NT2/D1 (cell line): ENCODE data around the gene FMO3.

Source experiments
- DNase-seq: peaks from one replicate; pipeline ENCODE4 v3.0.0-alpha.2; 2011; ENCODE audit warnings: low read depth, low spot score
- H3K27me3 ChIP-seq: 2 replicates; pipeline ENCODE4 v1.6.0; 2011; ENCODE audit warnings: mild to moderate bottlenecking; ENCODE audit not compliant: insufficient read length, insufficient read depth
- H3K36me3 ChIP-seq: 2 replicates; pipeline ENCODE4 v1.6.1; 2011; ENCODE audit warnings: mild to moderate bottlenecking, low read length, mixed read lengths; ENCODE audit not compliant: insufficient read depth, insufficient read length
- H3K4me1 ChIP-seq: 2 replicates; pipeline ENCODE4 v1.5.1; 2011; ENCODE audit not compliant: insufficient read depth, insufficient read length
- H3K4me3 ChIP-seq: 2 replicates; pipeline ENCODE4 v1.5.1; 2011; ENCODE audit warnings: low read depth; ENCODE audit not compliant: insufficient read length
- H3K9ac ChIP-seq: 2 replicates; pipeline ENCODE4 v1.6.0; 2011; ENCODE audit warnings: low read depth; ENCODE audit not compliant: insufficient read length
- H3K9me3 ChIP-seq: 2 replicates; pipeline ENCODE4 v1.5.1; 2011; ENCODE audit warnings: mild to moderate bottlenecking, low read length; ENCODE audit not compliant: insufficient read depth
- SUZ12 ChIP-seq: IDR thresholded peaks from 2 replicates; pipeline ENCODE4 v1.6.1; 2011; ENCODE audit not compliant: insufficient read length, insufficient read depth; ENCODE audit errors: extremely low read depth
- YY1 ChIP-seq: IDR thresholded peaks from 2 replicates; pipeline ENCODE4 v1.6.1; 2011; ENCODE audit not compliant: insufficient read length, insufficient read depth
- ZNF274 ChIP-seq: IDR thresholded peaks from 2 replicates; pipeline ENCODE4 v1.6.1; 2011; ENCODE audit warnings: mild to moderate bottlenecking, low read depth, low read length

FMO3 gene

GRCh38 chr1:171081314-171081753 is 9.4 kb upstream of the FMO3 start:
- no peak for DNase-seq
- no peak overlapping the region for H3K4me3 ChIP-seq
- no peaks in the 10 kb centered on the region for H3K27me3 ChIP-seq
- no peak for TF ChIP-seq YY1
- TF ChIP-seq SUZ12, result no peak
- no peak for TF ChIP-seq ZNF274
- H3K9me3 ChIP-seq, result no peaks in the 10 kb centered on the region
- H3K9ac ChIP-seq, result no peak overlapping the region
- no peaks in the 10 kb centered on the region for H3K4me1 ChIP-seq
- H3K36me3 ChIP-seq, result no peaks in the 10 kb centered on the region

- Histone ChIP-seq H3K9me3 (no peaks in the 10 kb centered on the region), H3K36me3 (no peaks in the 10 kb centered on the region), H3K27me3 (no peaks in the 10 kb centered on the region), H3K4me3 (no peak overlapping the region), H3K4me1 (no peaks in the 10 kb centered on the region), H3K9ac (no peak overlapping the region)
- no peak for TF ChIP-seq SUZ12
- TF ChIP-seq ZNF274, result no peak
- no peak for TF ChIP-seq YY1
- no peak for DNase-seq
Observed at GRCh38 chr1:171081763-171082201, 8.9 kb upstream of the FMO3 start.

- Histone ChIP-seq H3K4me3 (no peak overlapping the region), H3K36me3 (no peaks in the 10 kb centered on the region), H3K9me3 (no peaks in the 10 kb centered on the region), H3K27me3 (no peaks in the 10 kb centered on the region), H3K9ac (no peak overlapping the region), H3K4me1 (no peaks in the 10 kb centered on the region)
- DNase-seq, result no peak
- TF ChIP-seq ZNF274 (no peak), SUZ12 (no peak), YY1 (no peak)
Observed at GRCh38 chr1:171082606-171083005, 8.1 kb upstream of the FMO3 start.

GRCh38 chr1:171083222-171083621 is 7.5 kb upstream of the FMO3 start:
- Histone ChIP-seq H3K27me3 (no peaks in the 10 kb centered on the region), H3K9ac (no peak overlapping the region), H3K36me3 (no peaks in the 10 kb centered on the region), H3K4me1 (no peaks in the 10 kb centered on the region), H3K9me3 (no peaks in the 10 kb centered on the region), H3K4me3 (no peak overlapping the region)
- TF ChIP-seq ZNF274, result no peak
- TF ChIP-seq SUZ12, result no peak
- no peak for TF ChIP-seq YY1
- no peak for DNase-seq

- no peaks in the 10 kb centered on the region for H3K4me1 ChIP-seq
- H3K4me3 ChIP-seq, result no peak overlapping the region
- no peaks in the 10 kb centered on the region for H3K36me3 ChIP-seq
- H3K27me3 ChIP-seq, result no peaks in the 10 kb centered on the region
- H3K9ac ChIP-seq, result no peak overlapping the region
- no peaks in the 10 kb centered on the region for H3K9me3 ChIP-seq
- DNase-seq, result no peak
- TF ChIP-seq ZNF274 (no peak), YY1 (no peak), SUZ12 (no peak)
Observed at GRCh38 chr1:171084091-171084490, 6.6 kb upstream of the FMO3 start.

- H3K4me1 ChIP-seq, result no peaks in the 10 kb centered on the region
- no peaks in the 10 kb centered on the region for H3K36me3 ChIP-seq
- DNase-seq, result no peak
- TF ChIP-seq ZNF274 (no peak), YY1 (no peak), SUZ12 (no peak)
- H3K9me3 ChIP-seq, result no peaks in the 10 kb centered on the region
- H3K27me3 ChIP-seq, result no peaks in the 10 kb centered on the region
- no peak overlapping the region for H3K4me3 ChIP-seq
- no peak overlapping the region for H3K9ac ChIP-seq
Observed at GRCh38 chr1:171084870-171085269, 5.8 kb upstream of the FMO3 start.

GRCh38 chr1:171087896-171088295 is 2.8 kb upstream of the FMO3 start:
- Histone ChIP-seq H3K4me1 (no peaks in the 10 kb centered on the region), H3K36me3 (no peaks in the 10 kb centered on the region), H3K27me3 (no peaks in the 10 kb centered on the region), H3K4me3 (no peak overlapping the region), H3K9ac (no peak overlapping the region), H3K9me3 (no peaks in the 10 kb centered on the region)
- TF ChIP-seq ZNF274 (no peak), SUZ12 (no peak), YY1 (no peak)
- DNase-seq, result no peak
